ENCODE measurements around the gene IFI27L2. TPM values are rescaled to one million over a fixed set of nuclear protein-coding genes. Genes with fewer than 3 reads are reported as not detected.

The IFI27L2 gene
- polyA plus RNA-seq, 1 donor from 2014 or later = 23.7 TPM

- Histone ChIP-seq H3K9me3 (ENCODE audit: low read length) (no peaks in the 10 kb centered on the region), H3K79me2 (replicated peaks; ENCODE audit: insufficient read depth, low read length) (no peaks in the 10 kb centered on the region), H2AFZ (ENCODE audit: low read depth, low read length) (no peak overlapping the region), H3K4me2 (ENCODE audit: low read length) (no peak overlapping the region), H3K36me3 (ENCODE audit: insufficient read depth, low read length) (no peaks in the 10 kb centered on the region), H3K4me3 (ENCODE audit: low read length) (no peak overlapping the region), H4K20me1 (ENCODE audit: insufficient read depth) (no peaks in the 10 kb centered on the region), H3K27me3 (ENCODE audit: insufficient read depth, low read depth, low read length) (no peaks in the 10 kb centered on the region), H3F3A (ENCODE audit: insufficient read depth, low read length, poor library complexity, severe bottlenecking) (no peaks in the 10 kb centered on the region), H3K9me2 (ENCODE audit: insufficient read depth, low read length) (no peaks in the 10 kb centered on the region), H3K27ac (ENCODE audit: low read length) (no peak overlapping the region), H3K9ac (ENCODE audit: low read length) (no peak overlapping the region)
- TF ChIP-seq EZH2 (IDR thresholded peaks at IDR 0.05; ENCODE audit: borderline replicate concordance, insufficient read depth, low read length, poor library complexity, severe bottlenecking) (no peak), CTCF (IDR thresholded peaks at IDR 0.05; ENCODE audit: poor library complexity, severe bottlenecking) (no peak), MXI1 (conservative IDR thresholded peaks at IDR 0.05; ENCODE audit: poor library complexity, severe bottlenecking) (no peak), TAF1 (IDR thresholded peaks at IDR 0.05; ENCODE audit: low read depth) (no peak), POLR2AphosphoS5 (IDR thresholded peaks at IDR 0.05) (no peak), SMC3 (conservative IDR thresholded peaks at IDR 0.05; ENCODE audit: poor library complexity) (no peak), REST (IDR thresholded peaks at IDR 0.05; ENCODE audit: borderline replicate concordance) (no peak), RAD21 (conservative IDR thresholded peaks at IDR 0.05) (no peak), EP300 (conservative IDR thresholded peaks at IDR 0.05; ENCODE audit: poor library complexity, severe bottlenecking) (no peak)
Measured at GRCh38 chr14:94145902-94146527, 16.6 kb upstream of the IFI27L2 start.

- Histone ChIP-seq H3K4me2 (ENCODE audit: low read length) (no peak overlapping the region), H2AFZ (ENCODE audit: low read depth, low read length) (no peak overlapping the region), H4K20me1 (ENCODE audit: insufficient read depth) (no peaks in the 10 kb centered on the region)
Measured at GRCh38 chr14:94144765-94145164, 15.4 kb upstream of the IFI27L2 start.

More at GRCh38 chr14:94144765-94145164, 15.4 kb upstream of the IFI27L2 start:
- H3K4me3 ChIP-seq (ENCODE audit: low read length) = no peak overlapping the region
- TF ChIP-seq SMC3 (conservative IDR thresholded peaks at IDR 0.05; ENCODE audit: poor library complexity) (no peak), CTCF (IDR thresholded peaks at IDR 0.05; ENCODE audit: poor library complexity, severe bottlenecking) (no peak), POLR2AphosphoS5 (IDR thresholded peaks at IDR 0.05) (no peak), REST (IDR thresholded peaks at IDR 0.05; ENCODE audit: borderline replicate concordance) (no peak), MXI1 (conservative IDR thresholded peaks at IDR 0.05; ENCODE audit: poor library complexity, severe bottlenecking) (no peak), EP300 (conservative IDR thresholded peaks at IDR 0.05; ENCODE audit: poor library complexity, severe bottlenecking) (no peak), EZH2 (IDR thresholded peaks at IDR 0.05; ENCODE audit: borderline replicate concordance, insufficient read depth, low read length, poor library complexity, severe bottlenecking) (no peak), RAD21 (conservative IDR thresholded peaks at IDR 0.05) (no peak), TAF1 (IDR thresholded peaks at IDR 0.05; ENCODE audit: low read depth) (no peak)
- no peaks in the 10 kb centered on the region for H3F3A ChIP-seq (ENCODE audit: insufficient read depth, low read length, poor library complexity, severe bottlenecking)
- no peaks in the 10 kb centered on the region for H3K36me3 ChIP-seq (ENCODE audit: insufficient read depth, low read length)
- H3K9me3 ChIP-seq (ENCODE audit: low read length) = no peaks in the 10 kb centered on the region
- no peaks in the 10 kb centered on the region for H3K9me2 ChIP-seq (ENCODE audit: insufficient read depth, low read length)
- no peak overlapping the region for H3K27ac ChIP-seq (ENCODE audit: low read length)
- no peak overlapping the region for H3K9ac ChIP-seq (ENCODE audit: low read length)
- no peaks in the 10 kb centered on the region for H3K79me2 ChIP-seq (replicated peaks; ENCODE audit: insufficient read depth, low read length)
- no peaks in the 10 kb centered on the region for H3K27me3 ChIP-seq (ENCODE audit: insufficient read depth, low read depth, low read length)

Measured in neural cell (in vitro differentiated cells).